Prostate gland (tissue), 2 donors: ENCODE measurements around the gene KLF15.

Source experiments
- CTCF ChIP-seq, 4 experiments: fragments of 200-600 bp in 2 of 4; fragments of 450-650 bp in 2 of 4; sonication (generic) in 2 of 4; IDR thresholded peaks; 1 replicate in 3 of 4; 2 replicates in 1 of 4; pipeline ENCODE4 v1.5.1; 2016 to 2019; ENCODE audit warnings: antibody characterized with exemption in 4 of 4, mild to moderate bottlenecking in 2 of 4, moderate library complexity in 2 of 4
- POLR2A ChIP-seq: fragments of 450-650 bp; IDR thresholded peaks from one replicate; pipeline ENCODE4 v1.6.1; 2016; ENCODE audit warnings: antibody characterized with exemption, mild to moderate bottlenecking
- POLR2AphosphoS5 ChIP-seq: sonication (generic); formaldehyde crosslinking; IDR thresholded peaks from one replicate; pipeline ENCODE4 v1.6.1; 2017; ENCODE audit warnings: antibody characterized with exemption

DNA sequence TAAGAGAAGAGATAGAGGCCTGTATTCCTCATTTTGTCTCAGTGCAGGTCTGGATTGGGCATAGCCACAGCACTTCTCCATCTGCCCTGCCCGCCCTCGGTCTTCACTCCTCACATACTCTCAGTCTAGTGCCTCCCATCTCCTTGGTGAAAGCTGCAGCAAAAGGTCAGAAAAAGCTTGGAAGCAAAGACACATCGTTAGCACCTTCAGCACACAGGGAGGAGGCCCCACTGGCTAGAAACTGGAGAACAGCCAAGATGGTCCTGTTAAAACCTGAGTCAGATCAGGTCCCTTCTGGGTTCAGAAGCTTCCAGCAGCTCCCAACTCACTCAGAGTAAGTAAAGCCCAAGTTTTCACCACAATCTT is 1.6 kb upstream of the KLF15 start:
- TF ChIP-seq POLR2AphosphoS5 = no peak
- TF ChIP-seq CTCF (IDR thresholded peaks at IDR 0.05) = no peak
- no peak for TF ChIP-seq POLR2A
